HG02885 (cell line): ENCODE results near the gene SLC38A11.
"Not testable (repeated sequence)": the region's sequence is repeated elsewhere in the genome, so short reads cannot be mapped to it uniquely, and the experiment has no call there.

Experiments used
- ATAC-seq: cut with Tn5 transposase; IDR thresholded peaks from one replicate; pipeline ENCODE4 v1.9.1; 2021; ENCODE audit warnings: mild to moderate bottlenecking; ENCODE audit not compliant: unreplicated experiment, poor library complexity

Gene SLC38A11

GRCh38 chr2:164887434-164888144 lies 67.7 kb downstream of the SLC38A11 start:
- no peak for ATAC-seq

DNA sequence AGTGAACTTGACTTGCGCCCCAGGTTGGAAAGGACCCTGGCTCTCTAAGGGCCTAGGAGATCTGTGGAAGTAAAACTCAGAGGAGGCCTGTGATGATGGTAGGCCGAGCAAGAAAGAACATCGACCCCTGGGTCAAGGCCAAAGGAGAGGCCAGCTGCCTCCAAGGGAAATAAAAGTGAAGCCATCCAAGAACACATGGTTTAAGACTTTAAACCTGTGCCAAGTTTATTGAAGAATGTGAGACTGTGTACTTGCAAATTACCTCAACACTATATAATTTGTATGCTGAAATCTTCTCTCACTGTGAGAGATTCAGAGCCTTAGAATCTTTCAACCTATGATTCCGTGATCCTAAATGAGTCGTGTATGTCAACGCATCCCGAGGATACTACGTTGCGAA lies 73.0 kb downstream of the SLC38A11 start:
- no peak for ATAC-seq

- no peak for ATAC-seq
Observed at GRCh38 chr2:164881524-164881923, 73.8 kb downstream of the SLC38A11 start.

GRCh38 chr2:164879901-164880535 lies 75.3 kb downstream of the SLC38A11 start:
- ATAC-seq: no peak

GRCh38 chr2:164877927-164878326 lies 77.4 kb downstream of the SLC38A11 start:
- ATAC-seq: no peak

DNA sequence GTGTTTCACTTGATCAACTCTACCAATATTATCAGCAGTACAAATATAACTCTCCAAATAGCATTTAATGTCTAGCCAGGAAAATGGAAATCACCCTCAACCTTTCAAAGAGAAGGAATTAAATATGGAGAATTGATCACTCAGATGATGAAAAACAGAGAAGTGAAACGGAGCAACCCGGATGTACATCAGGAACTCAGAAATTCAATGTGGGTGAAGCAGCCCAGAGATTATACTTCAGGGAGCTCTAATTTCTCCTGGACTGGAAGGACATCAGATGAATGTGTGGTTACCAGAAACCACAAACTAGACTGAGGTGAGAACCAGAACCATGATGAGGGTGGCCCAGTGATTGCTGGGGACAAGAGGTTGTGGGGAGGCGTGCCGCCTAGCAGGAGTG lies 78.2 kb downstream of the SLC38A11 start:
- ATAC-seq: no peak

DNA sequence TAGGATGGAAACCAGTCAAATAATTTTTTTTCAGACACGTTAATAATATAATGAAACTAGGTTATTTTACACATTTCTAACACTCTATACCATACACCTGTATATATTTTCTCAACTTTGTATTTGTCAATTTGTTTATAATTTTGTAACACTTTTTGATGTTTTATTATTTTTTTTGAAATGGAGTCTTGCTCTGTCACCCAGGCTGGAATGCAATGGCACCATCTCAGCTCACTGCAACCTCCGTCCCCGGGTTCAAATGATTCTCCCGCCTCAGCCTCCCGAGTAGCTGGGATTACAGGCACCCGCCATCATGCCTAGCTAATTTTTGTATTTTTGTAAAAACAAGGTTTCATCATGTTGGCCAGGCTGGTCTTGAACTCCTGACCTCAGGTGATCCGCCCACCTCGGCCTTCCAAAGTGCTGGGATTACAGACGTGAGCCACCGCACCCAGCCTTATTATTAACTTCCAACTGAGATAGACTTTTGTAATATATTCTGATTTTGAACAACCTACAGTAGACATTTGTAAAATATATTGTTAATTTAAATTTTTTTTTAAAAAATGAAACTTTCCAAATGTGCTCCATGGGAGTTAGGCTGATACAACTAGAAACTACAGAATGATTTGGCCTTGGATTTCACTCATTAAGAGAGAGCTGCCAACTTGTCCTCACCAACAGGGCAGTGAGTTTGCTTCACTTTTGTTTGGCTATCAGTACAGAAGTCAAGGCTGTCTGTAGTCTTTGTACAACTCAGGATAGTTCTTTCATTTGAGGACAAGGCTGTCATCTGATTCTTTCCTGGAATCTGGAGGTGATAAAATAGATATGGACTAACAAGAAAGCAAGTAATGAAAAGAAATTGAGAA lies 79.8 kb downstream of the SLC38A11 start:
- ATAC-seq: no peak

- ATAC-seq: no peak
Observed at GRCh38 chr2:164873210-164873908, 82.0 kb downstream of the SLC38A11 start.

DNA sequence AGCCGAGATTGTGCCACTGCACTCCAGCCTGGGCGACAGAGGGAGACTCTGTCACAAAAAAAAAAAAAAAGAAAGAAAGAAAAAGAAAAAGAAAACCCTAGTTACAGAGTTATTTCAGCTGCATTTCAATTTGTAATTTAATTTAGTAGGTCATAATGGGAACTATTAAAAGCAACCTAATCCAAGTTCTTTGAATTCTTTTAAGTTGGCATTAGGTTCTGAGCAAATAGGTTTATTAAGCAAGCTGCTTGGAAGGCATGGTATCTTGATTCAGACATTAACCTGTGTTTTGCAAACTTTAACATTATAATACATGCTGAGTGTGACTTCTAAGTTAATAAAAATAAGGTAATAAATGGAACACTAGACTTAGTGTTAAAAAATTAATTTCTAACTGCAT lies 83.9 kb downstream of the SLC38A11 start:
- ATAC-seq: no peak

GRCh38 chr2:164869420-164869772 lies 85.9 kb downstream of the SLC38A11 start:
- ATAC-seq: no peak

DNA sequence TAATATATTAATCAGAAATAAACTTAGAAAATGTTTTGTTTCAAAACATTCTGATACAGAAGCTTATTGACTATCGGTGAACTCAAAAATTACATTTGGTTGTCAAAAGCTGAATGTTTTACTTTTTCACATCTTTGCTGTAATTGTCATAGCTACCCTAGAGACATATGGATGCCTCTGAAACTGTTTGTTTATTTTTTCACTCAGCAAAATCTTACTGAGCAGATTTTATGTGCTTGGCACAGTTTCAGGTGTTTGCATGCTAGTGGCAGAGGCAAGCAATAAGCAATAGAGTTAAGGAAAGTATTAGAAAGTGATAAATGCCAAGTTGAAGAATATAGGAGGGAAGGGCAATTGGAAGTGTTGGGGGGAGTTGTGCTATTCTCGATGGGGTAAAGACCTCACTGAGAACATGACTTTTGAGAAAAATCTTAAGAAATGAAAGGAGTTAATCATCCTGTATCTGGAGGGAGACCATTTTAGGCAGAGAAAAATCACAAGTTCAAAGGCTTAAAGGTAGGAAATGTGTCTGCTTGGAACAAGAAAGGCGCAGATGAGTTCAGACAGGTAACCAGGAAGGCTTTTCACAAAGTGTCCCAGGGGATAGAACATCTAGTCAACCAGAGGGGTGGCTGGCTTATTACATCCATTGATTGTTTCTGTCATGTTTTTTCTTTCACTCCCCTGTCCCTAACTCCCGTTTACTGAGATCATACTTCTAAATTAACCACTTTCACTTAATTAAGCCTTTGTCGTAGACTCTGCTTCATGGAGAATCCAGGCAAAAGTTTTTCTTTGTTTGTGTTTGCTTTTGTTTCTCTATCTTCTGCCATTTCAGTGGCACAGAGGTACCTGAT lies 86.5 kb downstream of the SLC38A11 start:
- ATAC-seq: no peak

DNA sequence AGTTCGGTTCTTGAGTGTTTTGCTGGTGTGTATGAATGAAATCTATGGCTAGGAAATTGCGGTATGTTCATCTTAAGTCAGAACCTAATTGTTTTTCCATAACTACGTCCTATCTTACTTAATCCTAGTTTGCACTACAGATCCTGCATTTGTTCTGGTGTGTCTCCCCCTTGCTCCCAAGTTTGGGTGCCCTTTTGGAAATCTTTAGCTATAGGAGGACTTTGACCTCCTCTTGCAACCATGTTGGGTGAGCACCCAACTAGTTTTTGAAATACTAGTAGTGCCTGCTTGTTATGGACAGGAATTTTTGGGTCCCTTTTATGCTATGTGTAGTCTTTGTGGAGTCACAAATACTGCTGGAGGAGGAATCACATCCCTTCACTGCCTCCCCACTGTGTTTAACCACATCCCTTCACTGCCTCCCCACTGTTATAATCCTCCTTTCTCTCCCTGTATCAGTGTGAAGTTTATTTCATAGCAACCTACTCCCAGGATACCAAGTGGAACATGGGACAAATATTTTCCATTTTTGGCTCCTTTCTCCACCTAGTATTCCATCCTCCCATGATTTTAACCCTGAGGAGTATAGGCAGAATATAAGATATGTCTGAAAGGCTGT lies 87.4 kb downstream of the SLC38A11 start:
- no peak for ATAC-seq

DNA sequence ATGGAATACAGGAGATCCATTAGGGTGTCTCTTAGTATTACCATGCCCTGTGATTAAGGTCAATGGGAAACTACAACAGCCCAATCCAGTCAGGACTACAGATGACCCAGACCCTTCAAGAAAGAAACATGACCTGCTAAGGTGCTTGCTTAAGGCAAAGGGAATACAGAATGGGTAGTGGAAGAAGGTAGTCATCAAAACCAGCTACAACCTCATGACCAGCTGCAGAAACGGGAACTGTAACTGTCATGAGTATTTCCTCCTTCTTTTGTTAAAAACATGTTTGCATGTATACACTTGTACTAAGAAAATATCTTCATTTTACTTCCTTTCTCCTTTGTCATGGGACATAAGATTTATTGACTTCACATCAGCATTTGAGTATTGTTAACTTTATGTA lies 88.9 kb downstream of the SLC38A11 start:
- ATAC-seq: peak; percentile 50

GRCh38 chr2:164860694-164861042 lies 94.7 kb downstream of the SLC38A11 start:
- no peak for ATAC-seq

- not testable (repeated sequence) for ATAC-seq
Observed at GRCh38 chr2:164859906-164860693, 95.2 kb downstream of the SLC38A11 start.

GRCh38 chr2:164859251-164859818 lies 96.0 kb downstream of the SLC38A11 start:
- ATAC-seq: no peak

DNA sequence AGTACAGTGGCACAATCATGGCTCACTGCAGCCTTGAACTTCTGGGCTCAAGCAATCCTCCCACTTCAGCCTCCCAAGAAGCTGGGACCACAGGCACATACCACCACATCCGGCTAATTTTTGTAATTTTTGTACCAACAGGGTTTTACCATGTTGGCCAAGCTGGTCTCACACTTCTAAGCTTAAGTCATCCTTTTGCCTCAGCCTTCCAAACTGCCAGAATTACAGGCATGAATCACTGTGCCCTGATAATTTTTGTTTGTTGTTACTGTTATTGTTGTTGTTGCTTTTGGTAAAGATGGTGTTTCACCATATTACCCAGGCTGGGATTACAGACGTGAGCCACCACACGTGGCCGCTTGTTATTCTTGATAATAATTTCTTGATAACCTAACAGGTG lies 103.2 kb downstream of the SLC38A11 start:
- no peak for ATAC-seq

DNA sequence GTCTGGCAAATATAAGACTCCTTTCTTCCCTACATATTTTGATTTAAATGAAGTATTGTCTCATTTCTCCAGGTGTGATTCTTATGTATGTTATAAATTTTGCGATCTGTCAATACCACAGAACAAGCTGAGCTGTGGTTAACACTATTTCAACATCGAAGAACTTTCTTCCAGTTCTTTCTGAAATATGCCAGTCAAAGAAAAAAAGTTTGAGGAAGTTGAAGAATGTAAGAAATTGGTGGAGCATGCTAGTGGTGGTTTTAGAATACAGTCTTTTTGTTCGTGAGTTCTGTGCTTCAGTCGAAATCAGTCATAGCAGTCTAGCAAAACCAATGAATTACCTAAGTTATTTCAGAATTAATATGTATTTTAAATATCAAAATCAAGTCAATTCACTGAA lies 105.1 kb downstream of the SLC38A11 start:
- no peak for ATAC-seq
